GM19324 (cell line): ENCODE data around the gene ZNF662.
"Not testable (repeated sequence)": the region's sequence is repeated elsewhere in the genome, so short reads cannot be mapped to it uniquely, and the experiment has no call there.

Experiments
- ATAC-seq: cut with Tn5 transposase; IDR thresholded peaks from one replicate; pipeline ENCODE4 v1.9.1; 2021; ENCODE audit warnings: mild to moderate bottlenecking, moderate library complexity; ENCODE audit not compliant: unreplicated experiment, low FRiP score

Gene ZNF662

GRCh38 chr3:42906070-42906847, at the start of gene ZNF662:
Gene ZNF662 (plus strand): TSS chr3:42906142. CDS start chr3:42908115, 1,973 bp downstream.
- no peak for ATAC-seq

GRCh38 chr3:42856544-42856943, 49.4 kb upstream of the ZNF662 start:
- no peak for ATAC-seq

GRCh38 chr3:42864321-42864950, 41.5 kb upstream of the ZNF662 start:
- no peak for ATAC-seq

- no peak for ATAC-seq
Observed at GRCh38 chr3:42865256-42865655, 40.7 kb upstream of the ZNF662 start.

GRCh38 chr3:42867138-42867537, 38.8 kb upstream of the ZNF662 start:
- no peak for ATAC-seq

GRCh38 chr3:42868841-42869240, 37.1 kb upstream of the ZNF662 start:
- no peak for ATAC-seq

GRCh38 chr3:42871592-42872196, 34.2 kb upstream of the ZNF662 start:
- ATAC-seq = no peak

GRCh38 chr3:42872718-42873117, 33.2 kb upstream of the ZNF662 start:
- no peak for ATAC-seq

- no peak for ATAC-seq
Observed at GRCh38 chr3:42873221-42873982, 32.5 kb upstream of the ZNF662 start.

GRCh38 chr3:42874749-42875148, 31.2 kb upstream of the ZNF662 start:
- no peak for ATAC-seq

- no peak for ATAC-seq
Observed at GRCh38 chr3:42875325-42876151, 30.4 kb upstream of the ZNF662 start, which contains the start of gene CYP8B1. Gene CYP8B1 (minus strand): TSS chr3:42875879. CDS start chr3:42875816, 63 bp downstream.

GRCh38 chr3:42876401-42876800, 29.5 kb upstream of the ZNF662 start:
- no peak for ATAC-seq

- no peak for ATAC-seq
Observed at GRCh38 chr3:42876940-42877720, 28.8 kb upstream of the ZNF662 start.

- no peak for ATAC-seq
Observed at GRCh38 chr3:42877881-42878280, 28.1 kb upstream of the ZNF662 start.

- ATAC-seq = no peak
Observed at GRCh38 chr3:42880183-42880582, 25.8 kb upstream of the ZNF662 start.

GRCh38 chr3:42880601-42881451, 25.1 kb upstream of the ZNF662 start:
- peak; percentile 92 for ATAC-seq

GRCh38 chr3:42883251-42883930, 22.6 kb upstream of the ZNF662 start:
- ATAC-seq = not testable (repeated sequence)

GRCh38 chr3:42884324-42884723, 21.6 kb upstream of the ZNF662 start:
- ATAC-seq = no peak
